Stimulated activated CD4-positive, alpha-beta T cell treated with anti-CD3 and anti-CD28 coated beads, Interleukin-15, amount 100 ng/mL, for 48 hours (primary cell): ENCODE results near the gene CWF19L1.

Experiments
- DNase-seq, 2 donors: peaks; one replicate each; pipeline ENCODE4 v3.0.0-alpha.2; 2020; ENCODE audit warnings: low read depth in 2 of 2

CWF19L1 gene

DNA sequence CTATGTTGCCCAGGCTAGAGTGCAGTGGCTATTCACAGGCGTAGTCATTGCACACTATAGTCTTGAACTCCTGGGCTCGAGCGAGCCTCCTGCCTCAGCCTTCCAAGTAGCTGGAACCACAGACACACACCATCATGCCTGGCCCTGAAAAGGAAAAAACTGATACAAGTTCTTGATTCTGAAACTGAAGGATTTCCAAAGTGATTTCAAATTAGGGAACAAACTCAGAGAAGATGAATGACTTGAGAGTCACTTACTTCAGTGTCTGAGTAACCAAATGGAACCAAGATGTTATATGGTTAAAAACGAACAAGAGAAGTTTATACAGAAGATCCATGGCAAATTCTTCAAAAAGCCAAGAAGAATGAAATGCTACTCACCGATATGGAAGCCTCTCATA, 14.4 kb downstream of the CWF19L1 start:
- DNase-seq, result no peak

GRCh38 chr10:100248820-100249219, 18.6 kb downstream of the CWF19L1 start:
- no peak for DNase-seq

DNA sequence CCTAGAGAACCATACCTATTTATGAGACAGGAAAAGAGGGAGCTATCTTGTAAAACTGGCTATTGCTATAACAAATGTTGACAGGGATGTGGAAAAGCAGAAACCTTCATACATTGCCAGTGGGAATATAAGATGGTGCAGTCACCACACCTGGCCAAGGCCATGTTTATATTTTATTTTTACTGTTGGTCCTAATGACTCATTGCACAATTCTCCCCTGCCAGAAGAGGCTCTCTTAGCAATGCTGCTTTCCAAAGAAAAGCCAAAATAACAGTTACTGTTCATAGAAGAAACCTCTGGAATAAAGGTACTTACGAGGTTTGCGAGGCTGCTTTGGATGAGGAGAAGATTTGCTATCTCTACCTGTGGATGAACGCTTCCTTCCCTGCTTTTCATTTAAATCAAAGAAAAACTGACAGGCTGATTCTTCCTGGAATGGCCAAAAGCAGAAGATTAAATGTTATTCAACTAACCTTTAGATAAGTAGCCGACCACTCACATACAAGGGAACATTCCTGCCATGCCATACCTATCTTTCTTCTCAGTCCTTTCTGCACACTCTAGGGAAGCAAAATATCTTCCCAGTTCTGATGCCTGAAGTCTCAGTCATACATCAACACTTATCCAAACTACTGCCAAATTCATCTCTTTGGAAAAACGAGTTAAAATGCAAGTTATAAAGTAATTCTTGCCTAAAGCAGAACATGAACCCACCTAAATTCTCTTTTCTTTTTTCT, 21.8 kb downstream of the CWF19L1 start:
- DNase-seq, result no peak

DNA sequence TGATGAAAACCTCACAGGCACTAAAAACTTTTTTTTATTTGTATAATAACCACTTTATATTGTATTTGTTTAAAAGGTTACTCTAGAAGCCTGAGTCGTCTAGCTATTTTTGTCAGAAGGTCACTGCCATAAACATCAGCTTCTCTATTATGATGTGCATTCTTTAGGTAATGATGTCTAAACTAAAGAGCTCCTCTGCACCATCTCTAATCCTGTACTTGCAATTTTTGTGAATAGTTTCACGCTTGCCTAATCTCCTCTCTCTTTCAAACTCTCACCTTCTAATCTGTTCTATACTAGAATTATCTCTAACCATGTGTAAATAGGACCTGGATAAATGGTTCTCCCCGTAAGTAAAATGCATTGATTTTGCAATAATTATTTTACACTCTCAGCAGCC, 27.6 kb downstream of the CWF19L1 start:
- no peak for DNase-seq

- DNase-seq, result no peak
Observed at GRCh38 chr10:100238429-100238828, 29.0 kb downstream of the CWF19L1 start.

- DNase-seq, result no peak
Observed at GRCh38 chr10:100232101-100232500, 35.3 kb downstream of the CWF19L1 start.

DNA sequence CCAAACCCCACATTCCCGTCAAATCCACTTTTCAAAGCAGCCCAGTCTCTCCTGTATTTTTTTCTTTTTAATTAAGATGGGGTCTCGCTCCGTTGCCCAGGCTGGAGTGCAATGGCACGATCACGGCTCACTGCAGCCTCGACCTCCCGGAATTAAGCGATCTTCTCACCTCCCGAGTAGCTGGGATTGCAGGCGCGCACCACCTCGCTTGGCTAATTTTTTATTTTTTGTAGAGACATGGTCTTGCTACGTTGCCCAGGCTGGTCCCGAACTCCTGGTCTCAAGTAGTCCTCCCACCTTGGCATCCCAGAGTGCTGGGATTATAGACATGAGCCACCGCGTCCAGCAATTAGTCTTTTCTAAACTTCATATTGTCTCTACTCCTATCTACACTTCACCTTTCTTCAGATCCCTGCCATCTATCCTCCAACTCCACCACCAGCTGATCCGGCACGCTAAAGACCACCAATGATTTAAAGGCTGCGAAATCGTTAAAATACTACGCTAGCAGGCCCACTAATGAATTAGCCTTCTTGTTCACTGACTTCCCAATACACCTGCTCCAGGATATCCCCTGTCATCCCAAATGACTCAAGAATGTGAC, 37.5 kb downstream of the CWF19L1 start:
- no peak for DNase-seq

DNA sequence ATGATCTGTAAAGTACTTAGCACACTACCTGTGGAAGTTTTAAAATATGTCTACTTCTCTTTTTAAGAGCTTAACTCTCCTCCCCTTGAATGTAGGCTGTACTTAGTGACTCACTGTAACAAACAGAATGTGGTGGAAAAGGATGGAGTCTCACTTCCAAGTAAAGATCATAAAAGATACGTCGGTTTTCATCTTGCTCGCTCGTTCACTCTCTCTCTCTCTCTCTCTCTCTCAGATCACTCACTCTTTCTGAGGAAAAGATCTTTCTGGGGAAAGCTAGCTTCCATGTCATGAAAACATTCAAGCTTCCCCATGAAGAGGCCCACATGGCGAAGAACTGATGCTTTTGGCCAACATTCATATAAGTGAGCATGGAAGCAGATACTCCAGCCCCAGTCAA, 43.6 kb downstream of the CWF19L1 start:
- no peak for DNase-seq

DNA sequence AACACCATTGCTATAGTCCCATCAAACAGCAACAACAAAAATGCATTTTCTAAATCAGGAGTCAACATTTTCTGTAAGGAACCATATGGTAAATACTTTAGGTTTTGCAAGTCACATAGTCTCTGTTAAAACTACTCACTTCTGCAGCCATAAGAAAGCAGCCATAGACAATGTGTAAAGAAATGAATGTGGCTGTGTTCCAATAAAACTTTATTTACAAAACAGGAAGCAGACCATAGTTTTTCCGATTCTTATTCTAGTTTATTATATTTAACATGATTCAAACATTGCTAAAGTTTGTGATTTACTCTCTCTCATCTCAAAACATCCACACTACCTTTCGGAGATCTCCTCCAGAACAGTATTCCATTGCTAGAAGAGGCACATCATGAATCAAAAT, 44.9 kb downstream of the CWF19L1 start:
- DNase-seq, result no peak

DNA sequence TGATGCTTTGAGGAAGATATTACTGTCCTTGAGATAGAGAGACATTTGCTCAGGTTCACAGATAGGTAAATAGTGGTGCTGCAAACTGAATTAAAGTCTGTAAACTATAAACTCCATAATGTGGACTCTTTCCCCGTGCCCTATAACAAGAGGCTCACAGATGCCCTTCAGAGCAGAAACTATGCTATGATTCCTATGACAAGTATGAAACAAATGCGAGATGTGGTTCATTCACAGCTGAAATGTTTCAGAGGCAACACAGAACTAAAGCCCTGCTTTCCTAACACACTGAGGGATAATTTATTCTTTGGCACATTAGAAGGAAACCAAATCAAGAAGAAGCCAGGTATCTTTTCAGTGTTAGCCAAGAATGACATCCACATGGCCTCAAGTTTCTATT, 51.4 kb downstream of the CWF19L1 start:
- no peak for DNase-seq

DNA sequence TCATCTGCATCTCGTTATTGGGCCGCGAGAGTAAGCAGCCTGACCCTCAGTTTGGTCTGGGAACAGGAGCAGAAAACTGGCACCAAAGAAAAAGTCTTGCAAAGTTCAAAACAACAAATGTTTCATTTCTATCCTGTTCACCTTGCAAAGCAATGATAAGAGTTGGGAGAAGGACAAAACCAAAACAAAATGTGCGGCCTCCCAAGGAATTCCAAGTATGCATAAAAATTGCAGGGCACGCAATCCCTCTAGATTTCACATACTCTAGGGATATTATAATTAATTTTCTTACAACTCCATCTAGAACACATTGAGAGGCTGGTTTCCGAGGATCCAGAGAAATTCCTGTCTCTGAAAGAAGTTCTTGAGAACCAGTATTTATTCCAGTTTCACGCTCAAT, 58.1 kb downstream of the CWF19L1 start:
- no peak for DNase-seq

DNA sequence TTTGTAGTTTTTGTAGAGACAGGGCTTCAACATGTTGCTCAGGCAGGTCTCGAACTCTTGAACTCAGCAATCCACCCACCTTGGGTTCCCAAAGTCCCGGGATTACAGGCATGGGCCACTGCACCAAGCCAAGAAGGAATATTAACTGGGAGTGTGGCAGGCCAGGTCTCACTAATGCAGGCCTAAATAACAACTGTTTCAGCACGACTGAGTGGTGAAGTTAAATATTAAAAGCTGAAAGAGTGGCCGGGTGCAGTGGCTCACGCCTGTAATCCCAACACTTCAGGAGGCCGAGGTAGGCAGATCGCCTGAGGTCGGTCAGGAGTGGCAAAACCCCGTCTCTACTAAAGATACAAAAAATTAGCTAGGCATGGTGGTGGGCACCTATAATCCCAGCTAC, 59.2 kb downstream of the CWF19L1 start:
- DNase-seq, result no peak

DNA sequence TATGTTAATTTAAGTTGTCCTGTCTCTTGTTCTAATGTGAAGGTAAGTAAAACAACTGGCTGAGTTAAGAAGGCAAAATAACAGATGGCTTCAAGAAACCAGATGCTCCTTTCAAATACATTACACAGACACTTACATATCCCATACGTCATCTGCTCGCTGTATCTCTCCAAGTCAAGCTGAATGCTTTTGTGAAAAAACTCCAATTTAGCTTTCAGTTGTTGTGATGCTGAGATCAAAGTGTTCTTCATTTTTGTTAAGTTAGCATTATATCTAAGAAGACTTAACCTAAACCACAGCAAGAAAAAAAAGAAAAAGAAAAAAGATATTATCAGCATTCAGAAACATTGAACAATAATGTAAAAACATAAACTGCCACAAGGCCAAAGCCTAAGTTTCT, 63.1 kb downstream of the CWF19L1 start:
- DNase-seq, result no peak

DNA sequence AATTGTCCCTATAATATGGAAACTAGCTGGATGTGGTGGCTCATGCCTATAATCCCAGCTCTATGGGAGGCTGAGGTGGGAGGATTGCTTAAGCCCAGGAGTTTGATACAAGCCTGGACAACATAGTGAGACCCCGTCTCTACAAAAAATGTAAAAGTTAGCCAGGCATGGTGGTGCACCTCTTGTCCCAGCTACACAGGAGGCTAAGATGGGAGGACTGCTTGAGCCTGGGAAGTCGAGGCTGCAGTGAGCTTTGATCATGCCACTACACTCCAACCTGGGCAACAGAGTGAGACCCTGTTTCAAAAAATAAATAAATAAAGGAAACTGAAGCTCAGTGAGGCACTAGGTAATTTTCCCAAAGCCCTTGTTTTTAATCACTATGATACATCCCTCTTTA, 65.9 kb downstream of the CWF19L1 start:
- DNase-seq, result no peak

DNA sequence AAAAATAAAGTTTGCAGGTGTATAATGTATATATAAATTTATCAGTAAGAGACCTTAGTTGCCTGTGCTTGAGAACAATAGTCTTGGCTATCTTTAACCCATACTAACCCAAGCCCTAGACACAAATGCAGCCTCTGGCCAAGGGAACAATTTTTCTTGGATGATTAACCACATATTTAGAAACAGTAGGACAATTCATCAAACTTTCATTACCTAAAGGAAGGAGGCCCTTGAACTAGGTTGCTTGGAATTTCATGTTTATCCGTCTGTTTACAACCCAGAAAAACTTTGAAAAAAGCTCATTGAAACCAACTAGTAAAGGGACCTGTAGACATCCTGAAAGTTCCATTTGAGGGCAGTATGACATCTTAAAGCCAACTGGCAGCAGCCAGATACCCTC, 72.7 kb downstream of the CWF19L1 start:
- DNase-seq, result no peak

- no peak for DNase-seq
Observed at GRCh38 chr10:100192350-100192749, 75.1 kb downstream of the CWF19L1 start.

- DNase-seq, result peak in 1 of 2 donors; percentile 3
Observed at GRCh38 chr10:100186253-100187212, 80.9 kb downstream of the CWF19L1 start.

GRCh38 chr10:100185364-100186252, 81.8 kb downstream of the CWF19L1 start, which contains the start of gene ERLIN1:
Gene ERLIN1 (minus strand): TSS chr10:100186029. CDS start chr10:100185626, 403 bp downstream.
- peak; percentile 87 to 94 for DNase-seq

- DNase-seq, result no peak
Observed at GRCh38 chr10:100184840-100185239, 82.6 kb downstream of the CWF19L1 start.

DNA sequence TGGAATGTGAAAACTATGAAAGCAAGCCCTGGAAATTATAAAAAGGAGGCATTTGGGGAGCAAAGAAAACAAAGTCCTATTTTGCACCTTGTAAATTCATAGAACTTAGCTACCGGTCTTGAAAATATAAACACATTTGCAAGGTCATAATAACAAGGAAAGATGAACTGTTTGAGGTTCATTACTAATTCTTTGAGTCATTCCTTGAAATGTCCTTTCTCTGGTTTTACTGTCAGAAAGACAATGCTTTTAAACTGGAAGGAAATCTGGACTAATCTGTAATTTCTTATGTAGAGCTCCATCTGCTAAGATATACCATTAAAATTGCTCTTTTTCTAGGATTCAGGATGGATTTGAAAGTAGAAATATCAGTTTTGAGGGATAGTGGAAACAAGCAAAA, 83.0 kb downstream of the CWF19L1 start:
- no peak for DNase-seq

- DNase-seq, result no peak
Observed at GRCh38 chr10:100183481-100183880, 84.0 kb downstream of the CWF19L1 start.
